Measurements from ENCODE around the gene MBD3L5.
"Not testable (repeated sequence)": the region's sequence is repeated elsewhere in the genome, so short reads cannot be mapped to it uniquely, and the experiment has no call there.

MBD3L5 gene

DNA sequence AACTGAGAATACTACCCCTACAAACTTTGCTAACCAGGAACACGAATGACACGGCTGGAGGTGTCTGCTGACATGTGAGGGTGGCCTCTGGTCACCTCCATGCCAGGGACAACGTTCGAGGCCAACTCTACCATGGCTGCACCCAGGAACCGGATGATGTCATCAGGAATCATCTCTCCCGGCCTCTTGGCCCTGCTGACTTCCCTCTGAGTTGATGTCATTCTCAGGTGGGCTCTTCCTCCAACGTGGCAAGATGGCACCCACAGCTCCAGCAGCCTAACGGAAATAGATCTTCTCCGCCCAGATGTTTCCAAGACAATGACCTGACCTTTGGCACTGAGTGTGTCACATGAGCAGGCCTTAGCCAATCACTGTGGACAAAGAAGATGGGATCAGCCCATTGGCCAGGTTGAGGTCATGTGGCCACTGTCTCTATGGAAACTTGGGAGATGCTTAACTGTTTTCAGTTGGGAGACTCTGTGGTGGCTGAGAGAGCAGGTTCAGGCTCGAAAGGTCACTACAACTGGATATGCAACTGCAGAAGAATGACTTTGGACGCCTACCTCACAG lies 24.2 kb upstream of the MBD3L5 start:
- H3K27ac ChIP-seq (ENCODE audit: low read depth, low read length) = no peak overlapping the region
- H3K27me3 ChIP-seq (ENCODE audit: control insufficient read depth, insufficient read depth, low read length) = no peaks in the 10 kb centered on the region
- H3K4me3 ChIP-seq (ENCODE audit: low read depth, low read length) = no peak overlapping the region
- H3K4me1 ChIP-seq (ENCODE audit: control insufficient read depth, insufficient read depth, low read length) = no peaks in the 10 kb centered on the region
- H3K9me3 ChIP-seq (ENCODE audit: control insufficient read depth, insufficient read depth, low read length) = peaks cover 69% of the 10 kb centered on the region
- no peaks in the 10 kb centered on the region for H3K36me3 ChIP-seq (ENCODE audit: control insufficient read depth, insufficient read depth, low read length)
- H3K9ac ChIP-seq (ENCODE audit: low read depth, low read length) = no peak overlapping the region

DNA sequence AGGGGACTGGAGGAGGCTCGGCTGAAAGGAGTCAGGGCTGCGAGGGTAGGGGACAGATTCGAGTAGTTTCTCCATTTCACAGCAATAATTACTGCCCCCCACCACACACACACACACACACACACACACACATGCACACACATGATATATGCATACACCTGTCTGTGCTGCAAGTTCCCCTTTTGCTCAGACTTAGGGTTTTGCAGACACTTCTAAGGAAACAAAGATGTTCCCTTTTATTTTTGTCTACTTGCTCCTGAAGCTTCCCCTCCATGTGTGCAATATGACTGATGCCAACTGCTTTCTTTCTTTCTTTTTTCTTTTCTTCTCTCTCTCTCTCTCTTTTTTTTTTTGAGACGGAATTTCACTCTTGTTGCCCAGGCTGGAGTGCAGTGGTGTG lies 22.5 kb upstream of the MBD3L5 start:
- no peak overlapping the region for H3K9ac ChIP-seq (ENCODE audit: low read depth, low read length)
- H3K27ac ChIP-seq (ENCODE audit: low read depth, low read length) = no peak overlapping the region
- H3K36me3 ChIP-seq (ENCODE audit: control insufficient read depth, insufficient read depth, low read length) = no peaks in the 10 kb centered on the region
- H3K9me3 ChIP-seq (ENCODE audit: control insufficient read depth, insufficient read depth, low read length) = peaks cover 65% of the 10 kb centered on the region
- H3K27me3 ChIP-seq (ENCODE audit: control insufficient read depth, insufficient read depth, low read length) = no peaks in the 10 kb centered on the region
- H3K4me3 ChIP-seq (ENCODE audit: low read depth, low read length) = no peak overlapping the region
- H3K4me1 ChIP-seq (ENCODE audit: control insufficient read depth, insufficient read depth, low read length) = no peaks in the 10 kb centered on the region

DNA sequence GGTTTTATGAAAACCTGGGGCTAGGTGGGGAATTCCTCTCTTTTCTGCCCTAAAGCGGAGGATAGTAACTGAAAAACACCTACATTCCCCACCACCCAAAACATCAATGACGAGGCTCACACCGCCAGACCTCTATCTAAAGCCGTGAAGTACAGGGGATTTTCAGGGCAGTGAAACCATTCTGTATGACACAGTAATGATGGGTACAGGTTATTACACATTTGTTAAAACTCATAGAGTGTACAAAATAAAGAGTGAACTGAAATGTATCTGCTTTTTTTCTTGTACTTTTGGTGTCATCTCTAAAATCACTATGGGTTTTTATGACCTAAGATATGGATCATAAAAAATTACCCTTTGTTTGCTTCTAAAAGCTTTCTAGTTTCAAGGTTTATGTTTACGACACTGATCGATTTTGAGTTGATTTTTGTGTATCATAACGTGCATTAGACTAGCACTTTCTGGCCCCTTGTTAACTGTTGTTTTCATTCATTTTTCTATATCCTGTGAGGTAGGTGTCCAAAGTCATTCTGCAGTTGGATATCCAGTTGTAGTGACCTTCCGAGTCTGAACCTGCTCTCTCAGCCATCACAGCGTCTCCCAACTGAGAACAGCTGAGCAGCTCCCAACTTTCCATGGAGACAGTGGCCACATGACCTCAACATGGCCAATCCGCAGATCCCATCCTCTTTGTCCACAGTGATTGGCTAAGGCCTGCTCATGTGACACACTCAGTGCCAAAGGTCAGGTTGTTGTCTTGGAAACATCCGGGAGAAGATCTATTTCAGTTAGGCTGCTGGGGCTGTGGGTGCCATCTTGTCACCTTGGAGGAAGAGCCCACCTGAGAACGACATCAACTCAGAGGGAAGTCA lies 19.4 kb upstream of the MBD3L5 start:
- Histone ChIP-seq H3K36me3 (ENCODE audit: control insufficient read depth, insufficient read depth, low read length) (no peaks in the 10 kb centered on the region), H3K9ac (ENCODE audit: low read depth, low read length) (no peak overlapping the region), H3K9me3 (ENCODE audit: control insufficient read depth, insufficient read depth, low read length) (peaks cover 69% of the 10 kb centered on the region), H3K4me3 (ENCODE audit: low read depth, low read length) (no peak overlapping the region), H3K4me1 (ENCODE audit: control insufficient read depth, insufficient read depth, low read length) (no peaks in the 10 kb centered on the region), H3K27ac (ENCODE audit: low read depth, low read length) (no peak overlapping the region), H3K27me3 (ENCODE audit: control insufficient read depth, insufficient read depth, low read length) (no peaks in the 10 kb centered on the region)

DNA sequence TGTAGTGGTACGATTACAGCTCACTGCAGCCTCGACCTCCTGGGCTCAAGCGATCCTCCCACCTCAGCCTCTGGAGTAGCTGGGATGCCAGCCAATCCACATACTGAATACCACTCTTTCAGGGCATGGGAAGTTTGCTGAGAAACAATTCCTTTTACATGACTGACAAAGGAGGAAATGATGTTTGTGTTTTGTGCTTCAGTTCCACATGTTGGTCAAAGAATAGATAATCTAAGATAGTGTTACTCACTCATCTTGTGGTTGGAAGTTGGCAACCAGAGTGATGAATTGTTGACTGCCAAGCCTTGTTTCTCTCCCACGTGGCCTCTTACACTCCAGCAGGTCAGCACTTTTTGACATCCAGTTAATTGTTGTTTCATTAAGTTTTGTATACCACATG lies 16.7 kb upstream of the MBD3L5 start:
- no peak overlapping the region for H3K27ac ChIP-seq (ENCODE audit: low read depth, low read length)
- H3K4me1 ChIP-seq (ENCODE audit: control insufficient read depth, insufficient read depth, low read length) = no peaks in the 10 kb centered on the region
- no peak overlapping the region for H3K4me3 ChIP-seq (ENCODE audit: low read depth, low read length)
- H3K9me3 ChIP-seq (ENCODE audit: control insufficient read depth, insufficient read depth, low read length) = peaks cover 66% of the 10 kb centered on the region
- H3K9ac ChIP-seq (ENCODE audit: low read depth, low read length) = no peak overlapping the region
- H3K27me3 ChIP-seq (ENCODE audit: control insufficient read depth, insufficient read depth, low read length) = no peaks in the 10 kb centered on the region
- no peaks in the 10 kb centered on the region for H3K36me3 ChIP-seq (ENCODE audit: control insufficient read depth, insufficient read depth, low read length)

DNA sequence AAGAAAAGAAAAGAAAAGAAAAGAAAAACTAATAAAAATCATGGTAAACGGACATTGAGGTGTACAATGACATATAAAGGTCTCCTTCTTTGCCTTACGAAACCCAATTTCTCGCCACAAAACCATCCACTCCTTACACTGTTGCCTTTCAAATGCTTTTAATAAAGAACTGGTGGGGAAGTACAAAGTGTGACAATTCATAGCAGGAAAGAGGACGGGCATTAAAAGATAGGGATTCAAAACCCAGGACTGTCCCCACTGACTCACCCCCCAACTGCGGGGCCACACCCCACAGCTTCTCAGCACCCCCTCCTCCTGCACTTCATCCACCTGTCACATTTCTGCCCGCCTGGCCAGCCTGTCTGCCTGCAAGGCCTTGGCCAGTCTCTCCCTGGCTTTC lies 11.6 kb upstream of the MBD3L5 start:
- Histone ChIP-seq H3K9me3 (ENCODE audit: control insufficient read depth, insufficient read depth, low read length) (peaks cover 36% of the 10 kb centered on the region), H3K27me3 (ENCODE audit: control insufficient read depth, insufficient read depth, low read length) (no peaks in the 10 kb centered on the region), H3K27ac (ENCODE audit: low read depth, low read length) (no peak overlapping the region), H3K4me3 (ENCODE audit: low read depth, low read length) (no peak overlapping the region), H3K4me1 (ENCODE audit: control insufficient read depth, insufficient read depth, low read length) (no peaks in the 10 kb centered on the region), H3K9ac (ENCODE audit: low read depth, low read length) (no peak overlapping the region), H3K36me3 (ENCODE audit: control insufficient read depth, insufficient read depth, low read length) (no peaks in the 10 kb centered on the region)

DNA sequence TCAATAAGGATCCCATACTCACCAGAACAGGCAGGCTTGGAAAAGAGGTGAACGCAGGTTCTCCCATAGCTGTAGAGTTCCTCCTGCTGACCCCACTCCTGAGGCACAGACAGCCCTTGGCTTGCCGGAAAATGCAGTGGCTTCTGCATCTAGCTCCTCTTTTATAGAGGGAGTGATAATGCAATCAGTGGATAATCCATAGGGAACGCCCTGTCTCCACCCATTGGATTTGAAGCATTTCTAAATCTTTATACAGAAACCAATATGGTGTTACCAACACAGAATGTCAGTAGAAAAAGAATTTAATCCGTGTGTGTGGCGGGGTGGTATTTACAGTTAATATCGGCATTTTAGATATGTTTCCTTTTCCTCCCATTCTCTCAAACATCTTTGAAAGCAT lies 9.0 kb upstream of the MBD3L5 start, which contains the start of gene MBD3L2B:
Gene MBD3L2B, minus strand, starts transcription at position 101 of the 400 bp plus-strand sequence. Its CDS starts 34 bp downstream, at position 67.
- H3K4me3 ChIP-seq (ENCODE audit: low read depth, low read length); H3K36me3 ChIP-seq (ENCODE audit: control insufficient read depth, insufficient read depth, low read length); H3K27me3 ChIP-seq (ENCODE audit: control insufficient read depth, insufficient read depth, low read length); H3K27ac ChIP-seq (ENCODE audit: low read depth, low read length); H3K9ac ChIP-seq (ENCODE audit: low read depth, low read length); H3K4me1 ChIP-seq (ENCODE audit: control insufficient read depth, insufficient read depth, low read length): not testable (repeated sequence)
- H3K9me3 ChIP-seq (ENCODE audit: control insufficient read depth, insufficient read depth, low read length) = peaks cover 17% of the 10 kb centered on the region

DNA sequence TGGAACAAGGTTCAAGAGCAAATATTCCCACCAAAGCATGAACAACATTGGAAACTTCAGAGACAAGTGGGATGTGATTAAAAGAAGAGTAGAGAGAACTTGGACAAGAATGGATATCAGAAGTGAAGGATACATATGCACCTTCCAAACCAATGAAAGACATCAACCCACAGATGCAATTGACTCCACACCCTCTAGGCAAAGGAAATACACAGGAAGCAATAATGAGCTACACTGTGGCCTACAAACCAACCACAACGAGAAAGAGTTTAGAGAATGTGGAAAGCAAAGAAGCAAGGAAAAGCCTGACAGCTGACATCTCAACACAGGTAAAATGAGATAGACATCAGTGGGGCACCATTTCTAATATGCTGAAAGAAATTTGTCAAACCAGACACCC lies 1.6 kb upstream of the MBD3L5 start:
- H3K27ac ChIP-seq (ENCODE audit: low read depth, low read length); H3K9ac ChIP-seq (ENCODE audit: low read depth, low read length); H3K4me3 ChIP-seq (ENCODE audit: low read depth, low read length); H3K4me1 ChIP-seq (ENCODE audit: control insufficient read depth, insufficient read depth, low read length); H3K36me3 ChIP-seq (ENCODE audit: control insufficient read depth, insufficient read depth, low read length); H3K9me3 ChIP-seq (ENCODE audit: control insufficient read depth, insufficient read depth, low read length); H3K27me3 ChIP-seq (ENCODE audit: control insufficient read depth, insufficient read depth, low read length): not testable (repeated sequence)

DNA sequence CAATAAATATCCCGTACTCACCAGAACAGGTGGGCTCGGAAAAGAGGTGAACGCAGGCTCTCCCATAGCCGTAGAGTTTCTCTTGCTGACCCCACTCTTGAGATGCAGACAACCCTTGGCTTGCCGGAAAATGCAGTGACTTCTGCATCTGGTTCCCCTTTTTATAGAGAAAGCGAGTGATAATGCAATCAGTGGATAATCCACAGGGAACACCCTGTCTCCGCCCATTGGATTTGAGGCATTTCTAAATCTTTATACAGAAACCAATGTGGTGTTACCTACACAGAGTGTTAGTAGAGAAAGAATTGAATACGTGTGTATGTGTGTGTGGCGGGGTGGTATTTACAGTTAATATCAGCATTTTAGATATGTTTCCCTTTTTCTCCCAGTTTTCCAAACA lies 9.7 kb downstream of the MBD3L5 start, which contains the start of gene MBD3L4:
Gene MBD3L4, minus strand, starts transcription at position 101 of the 400 bp plus-strand sequence. Its CDS starts 35 bp downstream, at position 66.
- not testable (repeated sequence) for H3K4me1 ChIP-seq (ENCODE audit: control insufficient read depth, insufficient read depth, low read length); H3K27ac ChIP-seq (ENCODE audit: low read depth, low read length); H3K27me3 ChIP-seq (ENCODE audit: control insufficient read depth, insufficient read depth, low read length); H3K9ac ChIP-seq (ENCODE audit: low read depth, low read length); H3K4me3 ChIP-seq (ENCODE audit: low read depth, low read length); H3K9me3 ChIP-seq (ENCODE audit: control insufficient read depth, insufficient read depth, low read length); H3K36me3 ChIP-seq (ENCODE audit: control insufficient read depth, insufficient read depth, low read length)

DNA sequence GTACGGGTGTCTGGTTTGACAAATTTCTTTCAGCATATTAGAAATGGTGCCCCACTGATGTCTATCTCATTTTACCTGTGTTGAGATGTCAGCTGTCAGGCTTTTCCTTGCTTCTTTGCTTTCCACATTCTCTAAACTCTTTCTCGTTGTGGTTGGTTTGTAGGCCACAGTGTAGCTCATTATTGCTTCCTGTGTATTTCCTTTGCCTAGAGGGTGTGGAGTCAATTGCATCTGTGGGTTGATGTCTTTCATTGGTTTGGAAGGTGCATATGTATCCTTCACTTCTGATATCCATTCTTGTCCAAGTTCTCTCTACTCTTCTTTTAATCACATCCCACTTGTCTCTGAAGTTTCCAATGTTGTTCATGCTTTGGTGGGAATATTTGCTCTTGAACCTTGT lies 11.2 kb downstream of the MBD3L5 start:
- not testable (repeated sequence) for H3K9ac ChIP-seq (ENCODE audit: low read depth, low read length); H3K9me3 ChIP-seq (ENCODE audit: control insufficient read depth, insufficient read depth, low read length); H3K4me1 ChIP-seq (ENCODE audit: control insufficient read depth, insufficient read depth, low read length); H3K4me3 ChIP-seq (ENCODE audit: low read depth, low read length); H3K27ac ChIP-seq (ENCODE audit: low read depth, low read length); H3K27me3 ChIP-seq (ENCODE audit: control insufficient read depth, insufficient read depth, low read length); H3K36me3 ChIP-seq (ENCODE audit: control insufficient read depth, insufficient read depth, low read length)

DNA sequence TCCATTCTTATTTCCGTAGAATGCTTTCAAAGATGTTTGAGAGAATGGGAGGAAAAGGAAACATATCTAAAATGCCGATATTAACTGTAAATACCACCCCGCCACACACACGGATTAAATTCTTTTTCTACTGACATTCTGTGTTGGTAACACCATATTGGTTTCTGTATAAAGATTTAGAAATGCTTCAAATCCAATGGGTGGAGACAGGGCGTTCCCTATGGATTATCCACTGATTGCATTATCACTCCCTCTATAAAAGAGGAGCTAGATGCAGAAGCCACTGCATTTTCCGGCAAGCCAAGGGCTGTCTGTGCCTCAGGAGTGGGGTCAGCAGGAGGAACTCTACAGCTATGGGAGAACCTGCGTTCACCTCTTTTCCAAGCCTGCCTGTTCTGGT lies 18.6 kb downstream of the MBD3L5 start, which contains the start of gene MBD3L2:
Gene MBD3L2, plus strand, starts transcription at position 301 of the 400 bp plus-strand sequence. Its CDS starts 53 bp downstream, at position 354.
- H3K27ac ChIP-seq (ENCODE audit: low read depth, low read length); H3K4me3 ChIP-seq (ENCODE audit: low read depth, low read length); H3K36me3 ChIP-seq (ENCODE audit: control insufficient read depth, insufficient read depth, low read length); H3K9me3 ChIP-seq (ENCODE audit: control insufficient read depth, insufficient read depth, low read length); H3K4me1 ChIP-seq (ENCODE audit: control insufficient read depth, insufficient read depth, low read length); H3K27me3 ChIP-seq (ENCODE audit: control insufficient read depth, insufficient read depth, low read length); H3K9ac ChIP-seq (ENCODE audit: low read depth, low read length): not testable (repeated sequence)

DNA sequence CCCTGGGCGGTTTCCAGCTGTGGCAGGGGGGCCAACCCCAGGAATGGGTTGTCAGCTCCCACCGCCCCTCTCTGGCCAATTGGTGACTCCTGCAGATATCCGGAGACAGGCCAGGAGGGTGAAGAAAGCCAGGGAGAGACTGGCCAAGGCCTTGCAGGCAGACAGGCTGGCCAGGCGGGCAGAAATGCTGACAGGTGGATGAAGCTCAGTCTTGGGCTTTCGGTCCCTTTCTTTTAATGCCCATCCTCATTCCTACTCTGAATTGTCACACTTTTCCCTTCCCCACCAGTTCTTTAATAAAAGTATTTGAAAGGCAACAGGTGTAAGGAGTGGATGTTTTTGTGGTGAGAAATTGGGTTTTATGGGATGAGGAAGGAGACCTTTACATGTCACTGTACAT lies 21.0 kb downstream of the MBD3L5 start:
- H3K36me3 ChIP-seq (ENCODE audit: control insufficient read depth, insufficient read depth, low read length); H3K9me3 ChIP-seq (ENCODE audit: control insufficient read depth, insufficient read depth, low read length); H3K9ac ChIP-seq (ENCODE audit: low read depth, low read length); H3K4me3 ChIP-seq (ENCODE audit: low read depth, low read length); H3K27ac ChIP-seq (ENCODE audit: low read depth, low read length); H3K27me3 ChIP-seq (ENCODE audit: control insufficient read depth, insufficient read depth, low read length); H3K4me1 ChIP-seq (ENCODE audit: control insufficient read depth, insufficient read depth, low read length): not testable (repeated sequence)
